HEK293T (cell line): ENCODE data around the gene YY1.

Experiments used
- BHLHE40 ChIP-seq: fragments of 450-650 bp; IDR thresholded peaks from 2 replicates; pipeline ENCODE4 v1.6.1; 2016; ENCODE audit warnings: mild to moderate bottlenecking, moderate library complexity, borderline replicate concordance
- CTBP1 ChIP-seq: fragments of 450-650 bp; IDR thresholded peaks from 2 replicates; pipeline ENCODE4 v1.6.1; 2016; ENCODE audit warnings: borderline replicate concordance
- ELF4 ChIP-seq: fragments of 450-650 bp; IDR thresholded peaks from 2 replicates; pipeline ENCODE4 v1.6.1; 2017; ENCODE audit warnings: antibody characterized with exemption
- FOXA1 ChIP-seq: fragments of 450-650 bp; IDR thresholded peaks from 2 replicates; pipeline ENCODE4 v1.6.1; 2016; ENCODE audit warnings: mild to moderate bottlenecking
- FOXK2 ChIP-seq: fragments of 450-650 bp; IDR thresholded peaks from 2 replicates; pipeline ENCODE4 v1.6.1; 2016; ENCODE audit warnings: mild to moderate bottlenecking
- FOXM1 ChIP-seq: fragments of 450-650 bp; IDR thresholded peaks from 2 replicates; pipeline ENCODE4 v1.6.1; 2017; ENCODE audit warnings: mild to moderate bottlenecking, borderline replicate concordance
- HDGF ChIP-seq: fragments of 450-650 bp; IDR thresholded peaks from 2 replicates; pipeline ENCODE4 v1.6.1; 2017; ENCODE audit warnings: antibody characterized with exemption, borderline replicate concordance
- L3MBTL2 ChIP-seq: fragments of 450-650 bp; conservative IDR thresholded peaks from 2 replicates; pipeline ENCODE4 v1.6.1; 2016; ENCODE audit warnings: mild to moderate bottlenecking
- LEF1 ChIP-seq: fragments of 450-650 bp; IDR thresholded peaks from 2 replicates; pipeline ENCODE4 v1.6.1; 2017; ENCODE audit warnings: mild to moderate bottlenecking, borderline replicate concordance
- NFRKB ChIP-seq: fragments of 450-650 bp; IDR thresholded peaks from 2 replicates; pipeline ENCODE4 v1.6.1; 2016; ENCODE audit warnings: mild to moderate bottlenecking, moderate library complexity
- SP1 ChIP-seq: fragments of 450-650 bp; IDR thresholded peaks from 2 replicates; pipeline ENCODE4 v1.6.1; 2017
- SUZ12 ChIP-seq: fragments of 450-650 bp; IDR thresholded peaks from 2 replicates; pipeline ENCODE4 v1.6.1; 2016; ENCODE audit warnings: mild to moderate bottlenecking
- TARDBP ChIP-seq: fragments of 450-650 bp; IDR thresholded peaks from 2 replicates; pipeline ENCODE4 v1.6.1; 2016
- ZNF384 ChIP-seq: fragments of 450-650 bp; IDR thresholded peaks from 2 replicates; pipeline ENCODE4 v1.6.1; 2016

GRCh38 chr14:100202712-100203111 lies 36.2 kb upstream of the YY1 start:
- TF ChIP-seq BHLHE40 (no peak), SUZ12 (no peak), FOXA1 (no peak), ZNF384 (no peak), SP1 (no peak), L3MBTL2 (no peak), ELF4 (no peak), TARDBP (no peak), LEF1 (no peak), NFRKB (no peak), FOXM1 (no peak), HDGF (no peak), CTBP1 (no peak), FOXK2 (no peak)
